SK-N-MC (cell line): Measurements from ENCODE around the gene PSPC1.

Source experiments
- EZH2 ChIP-seq: fragments of 200-600 bp; sonication (generic); IDR thresholded peaks from one replicate; pipeline ENCODE4 v1.6.1; 2017; ENCODE audit warnings: antibody characterized with exemption
- POLR2AphosphoS5 ChIP-seq: IDR thresholded peaks from 2 replicates; pipeline ENCODE4 v1.6.1; 2012; ENCODE audit warnings: mild to moderate bottlenecking, low read depth, low read length, borderline replicate concordance

GRCh38 chr13:19695428-19695827, 87.3 kb downstream of the PSPC1 start:
- no peak for TF ChIP-seq POLR2AphosphoS5
- TF ChIP-seq EZH2: no peak
